NCI-H2196 (cell line): Measurements from ENCODE around the gene FOSB.

Source experiments
- DNase-seq: peaks from one replicate; lab custom pipeline; 2025; ENCODE audit not compliant: unreplicated experiment; lab: John Stamatoyannopoulos, UW

Gene FOSB

DNA sequence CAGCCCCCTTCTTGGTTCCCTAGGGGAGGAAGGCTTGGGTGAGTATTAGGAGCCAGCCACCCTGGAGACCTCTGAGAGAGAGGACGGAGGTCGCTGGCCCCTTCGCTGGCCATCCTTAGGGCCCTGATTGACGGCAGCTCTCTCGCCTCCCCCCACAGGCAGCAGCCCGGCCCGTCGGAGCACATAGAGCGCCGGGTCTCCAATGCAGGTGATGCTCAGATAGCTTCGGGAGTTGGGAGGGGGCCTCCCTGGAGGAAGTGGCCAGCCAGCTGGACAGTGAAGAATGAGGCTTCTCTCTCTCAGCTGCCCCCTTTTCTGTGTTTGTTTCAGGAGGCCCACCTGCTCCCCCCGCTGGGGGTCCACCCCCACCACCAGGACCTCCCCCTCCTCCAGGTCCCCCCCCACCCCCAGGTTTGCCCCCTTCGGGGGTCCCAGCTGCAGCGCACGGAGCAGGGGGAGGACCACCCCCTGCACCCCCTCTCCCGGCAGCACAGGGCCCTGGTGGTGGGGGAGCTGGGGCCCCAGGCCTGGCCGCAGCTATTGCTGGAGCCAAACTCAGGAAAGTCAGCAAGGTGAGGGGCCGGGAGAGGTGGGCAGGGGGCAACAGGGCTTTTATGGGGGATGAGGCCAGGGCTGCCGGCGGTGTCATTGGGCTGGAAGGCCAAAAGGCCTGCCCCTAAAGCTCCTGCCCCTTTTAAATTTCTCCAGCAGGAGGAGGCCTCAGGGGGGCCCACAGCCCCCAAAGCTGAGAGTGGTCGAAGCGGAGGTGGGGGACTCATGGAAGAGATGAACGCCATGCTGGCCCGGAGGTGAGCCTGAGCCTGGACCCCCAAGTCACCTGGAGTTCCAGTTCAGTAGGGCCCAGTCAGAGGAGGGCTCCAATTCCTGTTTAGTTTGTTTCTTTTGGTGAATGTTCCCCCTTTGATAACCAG is 54.5 kb downstream of the FOSB start:
- DNase-seq = no peak

DNA sequence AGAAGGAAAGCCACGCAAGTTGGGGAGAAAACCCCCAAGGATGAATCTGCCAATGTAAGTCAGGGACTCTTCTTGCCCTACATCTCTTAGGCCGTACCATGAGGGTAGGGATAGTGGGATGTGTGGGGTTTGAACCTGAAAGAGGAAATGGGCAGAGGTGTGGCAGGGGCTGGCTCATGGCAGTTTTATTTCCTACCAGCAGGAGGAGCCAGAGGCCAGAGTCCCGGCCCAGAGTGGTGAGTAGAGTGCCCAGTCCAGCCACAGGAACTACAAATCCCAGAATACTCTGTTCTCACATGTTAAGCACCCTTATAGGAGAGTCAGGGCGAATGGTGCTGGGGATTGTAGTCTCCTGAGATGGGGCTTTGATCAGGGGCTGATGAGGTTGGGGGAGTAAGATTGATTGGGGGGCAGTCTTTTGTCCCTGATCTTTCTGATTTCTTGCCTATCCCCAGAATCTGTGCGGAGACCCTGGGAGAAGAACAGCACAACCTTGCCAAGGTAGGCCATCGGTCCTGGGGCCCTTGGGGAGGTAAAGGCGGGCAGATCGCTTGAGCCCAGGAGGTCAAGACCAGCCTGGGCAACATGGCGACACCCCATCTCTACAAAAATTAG is 56.0 kb downstream of the FOSB start:
- peak; percentile 86 for DNase-seq

DNA sequence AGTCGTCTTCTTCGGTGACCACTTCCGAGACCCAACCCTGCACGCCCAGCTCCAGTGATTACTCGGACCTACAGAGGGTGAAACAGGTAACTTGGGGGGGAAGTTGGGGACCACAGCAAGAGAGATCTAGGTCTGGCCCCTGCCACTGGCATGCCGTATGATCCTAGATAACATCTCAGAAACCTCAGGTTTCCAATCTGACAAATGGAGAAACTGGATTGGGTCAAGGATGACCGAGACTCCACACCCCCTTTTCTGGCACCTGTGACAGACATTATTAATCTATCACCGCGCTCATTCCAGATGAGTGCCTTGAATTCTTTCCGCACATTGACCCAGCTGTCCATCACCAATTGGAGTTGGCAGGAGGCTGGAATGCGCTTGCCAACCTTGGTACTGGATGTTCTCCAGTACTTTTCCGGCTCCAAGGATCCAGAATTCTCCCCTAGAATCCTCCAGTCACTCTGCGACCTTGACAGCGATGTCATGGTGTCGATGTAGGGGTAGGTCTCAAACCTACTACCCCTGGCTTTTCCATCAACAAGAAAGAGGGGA is 56.9 kb downstream of the FOSB start:
- DNase-seq = no peak
